ENCODE results near the gene PSKH1. TPM values are rescaled to one million over a fixed set of nuclear protein-coding genes. Genes with fewer than 3 reads are reported as not detected.

PSKH1 gene
- total RNA-seq, 1 donor from 2014 or later: 45.0 TPM

DNA sequence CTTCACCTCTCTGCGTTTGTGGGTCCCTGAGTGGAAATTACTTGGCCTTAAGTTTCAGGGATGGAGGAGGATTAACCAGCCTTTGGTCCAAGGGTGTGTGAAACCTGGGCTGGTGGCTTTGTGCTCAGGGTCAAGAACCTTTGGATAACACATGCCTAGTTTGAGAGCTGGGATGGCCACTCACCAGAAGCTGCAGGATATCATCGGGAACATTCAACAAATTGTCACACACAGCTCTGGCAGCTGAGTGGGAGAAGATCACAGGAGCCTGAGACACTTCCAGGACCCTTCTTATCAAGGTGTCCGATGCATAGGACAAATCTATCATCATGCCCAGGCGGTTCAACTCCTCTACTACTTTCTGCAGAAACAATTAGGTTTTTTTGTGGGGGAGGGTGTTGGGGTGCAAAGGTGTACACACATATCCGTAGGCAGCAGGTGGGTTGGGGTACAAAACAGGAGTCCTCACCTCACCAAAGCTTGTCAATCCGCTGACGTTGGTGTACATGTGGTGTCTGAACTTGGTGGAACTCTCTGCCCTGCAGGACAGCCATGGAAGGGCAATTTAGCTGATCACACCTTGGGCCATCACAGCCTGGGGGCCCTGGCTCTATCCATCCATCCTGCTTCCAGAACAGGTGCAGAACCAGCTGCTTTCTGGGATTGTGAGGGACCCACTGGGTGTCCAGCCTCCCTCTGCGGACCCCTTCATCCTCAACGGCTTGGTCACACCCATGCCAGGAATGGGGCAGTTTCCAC is 84.6 kb downstream of the PSKH1 start:
- no peak for DNase-seq (ENCODE audit: low spot score, unreplicated experiment)
- TF ChIP-seq, protein P1, sequence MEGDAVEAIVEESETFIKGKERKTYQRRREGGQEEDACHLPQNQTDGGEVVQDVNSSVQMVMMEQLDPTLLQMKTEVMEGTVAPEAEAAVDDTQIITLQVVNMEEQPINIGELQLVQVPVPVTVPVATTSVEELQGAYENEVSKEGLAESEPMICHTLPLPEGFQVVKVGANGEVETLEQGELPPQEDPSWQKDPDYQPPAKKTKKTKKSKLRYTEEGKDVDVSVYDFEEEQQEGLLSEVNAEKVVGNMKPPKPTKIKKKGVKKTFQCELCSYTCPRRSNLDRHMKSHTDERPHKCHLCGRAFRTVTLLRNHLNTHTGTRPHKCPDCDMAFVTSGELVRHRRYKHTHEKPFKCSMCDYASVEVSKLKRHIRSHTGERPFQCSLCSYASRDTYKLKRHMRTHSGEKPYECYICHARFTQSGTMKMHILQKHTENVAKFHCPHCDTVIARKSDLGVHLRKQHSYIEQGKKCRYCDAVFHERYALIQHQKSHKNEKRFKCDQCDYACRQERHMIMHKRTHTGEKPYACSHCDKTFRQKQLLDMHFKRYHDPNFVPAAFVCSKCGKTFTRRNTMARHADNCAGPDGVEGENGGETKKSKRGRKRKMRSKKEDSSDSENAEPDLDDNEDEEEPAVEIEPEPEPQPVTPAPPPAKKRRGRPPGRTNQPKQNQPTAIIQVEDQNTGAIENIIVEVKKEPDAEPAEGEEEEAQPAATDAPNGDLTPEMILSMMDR (IDR thresholded peaks at IDR 0.05; ENCODE audit: unreplicated experiment): no peak
- Mint-ChIP-seq H3K36me3 (ENCODE audit: insufficient read depth) (no peaks in the 10 kb centered on the region), H3K9me3 (ENCODE audit: low read depth) (no peaks in the 10 kb centered on the region), H3K4me1 (ENCODE audit: low read depth) (no peaks in the 10 kb centered on the region), H3K4me3 (ENCODE audit: low read depth) (no peak overlapping the region), H3K27me3 (no peaks in the 10 kb centered on the region), H3K27ac (no peak overlapping the region)

Other genes starting within 250 kb of the PSKH1 start
- gene CARMIL2, start 248.1 kb upstream of the PSKH1 start, total RNA-seq: 11.8 and 14.2 TPM in 2 replicates
- gene ACD, start 233.0 kb upstream of the PSKH1 start, total RNA-seq: 32.7 and 34.7 TPM in 2 replicates
- gene PARD6A, start 232.3 kb upstream of the PSKH1 start, total RNA-seq: 5.6 and 6.4 TPM in 2 replicates
- gene ENKD1, start 226.5 kb upstream of the PSKH1 start, total RNA-seq: 25.1 and 26.1 TPM in 2 replicates
- 2.5 and 2.6 TPM in 2 replicates for gene C16orf86, start 226.4 kb upstream of the PSKH1 start, total RNA-seq
- gene GFOD2, start 173.9 kb upstream of the PSKH1 start, total RNA-seq: 38.8 and 40.7 TPM in 2 replicates
- 33.5 and 34.1 TPM in 2 replicates for gene RANBP10, start 86.7 kb upstream of the PSKH1 start, total RNA-seq
- 12.3 and 14.5 TPM in 2 replicates for gene TSNAXIP1, start 86.4 kb upstream of the PSKH1 start, total RNA-seq
- 28.6 and 32.0 TPM in 2 replicates for gene THAP11, start 50.9 kb upstream of the PSKH1 start, total RNA-seq
- 167 and 177 TPM in 2 replicates for gene NUTF2, start 46.3 kb upstream of the PSKH1 start, total RNA-seq
- 76.2 and 80.6 TPM in 2 replicates for gene CENPT, start 45.6 kb upstream of the PSKH1 start, total RNA-seq
- 96.8 and 110 TPM in 2 replicates for gene EDC4, start 20.2 kb upstream of the PSKH1 start, total RNA-seq
- gene NRN1L, start 8.4 kb upstream of the PSKH1 start, total RNA-seq: not detected in 2 replicates
- 0.57 and 2.2 TPM in 2 replicates for gene CTRL, start 38.6 kb downstream of the PSKH1 start, total RNA-seq
- gene PSMB10, start 43.6 kb downstream of the PSKH1 start, total RNA-seq: 9.8 and 10.6 TPM in 2 replicates
- 31.9 and 32.1 TPM in 2 replicates for gene LCAT, start 50.9 kb downstream of the PSKH1 start, total RNA-seq
- 74.3 and 75.6 TPM in 2 replicates for gene SLC12A4, start 75.4 kb downstream of the PSKH1 start, total RNA-seq
- not detected in 2 replicates for gene DPEP3, start 87.2 kb downstream of the PSKH1 start, total RNA-seq
- gene DPEP2, start 106.2 kb downstream of the PSKH1 start, total RNA-seq: not detected in 2 replicates
- not detected in 2 replicates for gene DPEP2NB, start 122.7 kb downstream of the PSKH1 start, total RNA-seq
- gene DDX28, start 130.0 kb downstream of the PSKH1 start, total RNA-seq: 9.5 and 10.4 TPM in 2 replicates
- gene DUS2, start 130.0 kb downstream of the PSKH1 start, total RNA-seq: 18.8 and 21.2 TPM in 2 replicates
- gene NFATC3, start 192.1 kb downstream of the PSKH1 start, total RNA-seq: 48.7 and 51.8 TPM in 2 replicates